ENCODE measurements around the gene FYB2. TPM values are rescaled to one million over a fixed set of nuclear protein-coding genes. Genes with fewer than 3 reads are reported as not detected.
"Not testable (repeated sequence)": the region's sequence is repeated elsewhere in the genome, so short reads cannot be mapped to it uniquely, and the experiment has no call there.

Gene FYB2
- total RNA-seq, 2 donors from 2014 or later: 0.39 to 0.70 TPM

- DNase-seq (ENCODE audit: low spot score): no peak
- Histone ChIP-seq H3K27me3 (no peaks in the 10 kb centered on the region), H3K36me3 (no peaks in the 10 kb centered on the region), H3K4me1 (peaks cover 0 to under 1% of the 10 kb centered on the region in 2 donors), H3K9me3 (no peaks in the 10 kb centered on the region), H3K27ac (no peak overlapping the region), H3K4me3 (no peak overlapping the region)
- TF ChIP-seq CTCF (IDR thresholded peaks at IDR 0.05): no peak
Observed at GRCh38 chr1:56782773-56783172, 36.4 kb downstream of the FYB2 start.

GRCh38 chr1:56780826-56781225 is 38.4 kb downstream of the FYB2 start:
- Histone ChIP-seq H3K36me3 (no peaks in the 10 kb centered on the region), H3K4me3 (no peak overlapping the region), H3K9me3 (no peaks in the 10 kb centered on the region), H3K27me3 (no peaks in the 10 kb centered on the region), H3K4me1 (no peaks in the 10 kb centered on the region), H3K27ac (no peak overlapping the region)
- TF ChIP-seq CTCF (IDR thresholded peaks at IDR 0.05): no peak
- no peak for DNase-seq (ENCODE audit: low spot score)

GRCh38 chr1:56780128-56780750 is 39.0 kb downstream of the FYB2 start:
- no peak overlapping the region for H3K27ac ChIP-seq
- no peaks in the 10 kb centered on the region for H3K4me1 ChIP-seq
- H3K27me3 ChIP-seq: no peaks in the 10 kb centered on the region
- no peak overlapping the region for H3K4me3 ChIP-seq
- no peak for DNase-seq (ENCODE audit: low spot score)
- no peaks in the 10 kb centered on the region for H3K9me3 ChIP-seq
- no peak for TF ChIP-seq CTCF (IDR thresholded peaks at IDR 0.05)
- no peaks in the 10 kb centered on the region for H3K36me3 ChIP-seq

- H3K4me3 ChIP-seq: no peak overlapping the region
- H3K27ac ChIP-seq: no peak overlapping the region
- no peak for TF ChIP-seq CTCF (IDR thresholded peaks at IDR 0.05)
- H3K27me3 ChIP-seq: no peaks in the 10 kb centered on the region
- no peaks in the 10 kb centered on the region for H3K36me3 ChIP-seq
- H3K9me3 ChIP-seq: no peaks in the 10 kb centered on the region
- no peaks in the 10 kb centered on the region for H3K4me1 ChIP-seq
- DNase-seq (ENCODE audit: low spot score): no peak
Observed at GRCh38 chr1:56777972-56778371, 41.2 kb downstream of the FYB2 start.

- not testable (repeated sequence) for H3K9me3 ChIP-seq; H3K36me3 ChIP-seq; DNase-seq (ENCODE audit: low spot score); H3K4me3 ChIP-seq; H3K4me1 ChIP-seq; H3K27ac ChIP-seq; H3K27me3 ChIP-seq
Observed at GRCh38 chr1:56774732-56775131, 44.5 kb downstream of the FYB2 start.

GRCh38 chr1:56774067-56774609 is 45.1 kb downstream of the FYB2 start:
- H3K9me3 ChIP-seq: no peaks in the 10 kb centered on the region
- H3K4me3 ChIP-seq: no peak overlapping the region
- no peak overlapping the region for H3K27ac ChIP-seq
- no peak for DNase-seq (ENCODE audit: low spot score)
- H3K4me1 ChIP-seq: no peaks in the 10 kb centered on the region
- no peaks in the 10 kb centered on the region for H3K27me3 ChIP-seq
- no peaks in the 10 kb centered on the region for H3K36me3 ChIP-seq
- TF ChIP-seq CTCF (IDR thresholded peaks at IDR 0.05): no peak
